ENCODE results near the gene POLR2A. TPM values are rescaled to one million over a fixed set of nuclear protein-coding genes. Genes with fewer than 3 reads are reported as not detected.

The POLR2A gene
- total RNA-seq, 4 donors from 2014 or later: 57.1 to 99.2 (median 77.1) TPM

DNA sequence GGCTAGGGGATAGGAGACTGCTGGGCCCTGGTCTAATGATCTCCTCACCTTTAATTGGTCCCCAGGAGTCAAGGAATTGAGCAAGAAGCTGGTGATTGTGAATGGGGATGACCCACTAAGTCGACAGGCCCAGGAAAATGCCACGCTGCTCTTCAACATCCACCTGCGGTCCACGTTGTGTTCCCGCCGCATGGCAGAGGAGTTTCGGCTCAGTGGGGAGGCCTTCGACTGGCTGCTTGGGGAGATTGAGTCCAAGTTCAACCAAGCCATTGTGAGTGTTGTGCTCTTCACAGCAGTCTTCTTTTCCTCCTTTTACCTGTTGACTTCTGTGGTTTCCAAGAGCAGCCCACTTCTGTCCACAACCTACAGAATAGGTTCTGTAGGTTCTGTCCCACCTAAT lies 19.4 kb downstream of the POLR2A start:
- TF ChIP-seq, protein P1, sequence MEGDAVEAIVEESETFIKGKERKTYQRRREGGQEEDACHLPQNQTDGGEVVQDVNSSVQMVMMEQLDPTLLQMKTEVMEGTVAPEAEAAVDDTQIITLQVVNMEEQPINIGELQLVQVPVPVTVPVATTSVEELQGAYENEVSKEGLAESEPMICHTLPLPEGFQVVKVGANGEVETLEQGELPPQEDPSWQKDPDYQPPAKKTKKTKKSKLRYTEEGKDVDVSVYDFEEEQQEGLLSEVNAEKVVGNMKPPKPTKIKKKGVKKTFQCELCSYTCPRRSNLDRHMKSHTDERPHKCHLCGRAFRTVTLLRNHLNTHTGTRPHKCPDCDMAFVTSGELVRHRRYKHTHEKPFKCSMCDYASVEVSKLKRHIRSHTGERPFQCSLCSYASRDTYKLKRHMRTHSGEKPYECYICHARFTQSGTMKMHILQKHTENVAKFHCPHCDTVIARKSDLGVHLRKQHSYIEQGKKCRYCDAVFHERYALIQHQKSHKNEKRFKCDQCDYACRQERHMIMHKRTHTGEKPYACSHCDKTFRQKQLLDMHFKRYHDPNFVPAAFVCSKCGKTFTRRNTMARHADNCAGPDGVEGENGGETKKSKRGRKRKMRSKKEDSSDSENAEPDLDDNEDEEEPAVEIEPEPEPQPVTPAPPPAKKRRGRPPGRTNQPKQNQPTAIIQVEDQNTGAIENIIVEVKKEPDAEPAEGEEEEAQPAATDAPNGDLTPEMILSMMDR (IDR thresholded peaks at IDR 0.05): no peak
- no peak for ATAC-seq (ENCODE audit: low FRiP score)
- DNase-seq (ENCODE audit: low spot score): no peak

DNA sequence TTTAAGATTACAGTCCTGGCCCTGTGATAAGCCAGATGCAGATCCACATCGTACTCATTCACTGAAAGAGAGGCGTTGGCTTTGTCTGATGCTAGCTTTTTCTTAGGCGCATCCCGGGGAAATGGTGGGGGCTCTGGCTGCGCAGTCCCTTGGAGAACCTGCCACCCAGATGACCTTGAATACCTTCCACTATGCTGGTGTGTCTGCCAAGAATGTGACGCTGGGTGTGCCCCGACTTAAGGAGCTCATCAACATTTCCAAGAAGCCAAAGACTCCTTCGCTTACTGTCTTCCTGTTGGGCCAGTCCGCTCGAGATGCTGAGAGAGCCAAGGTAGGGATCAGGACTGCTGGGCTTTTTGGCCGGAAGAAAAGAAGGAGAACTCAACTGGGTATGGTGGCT lies 24.0 kb downstream of the POLR2A start:
- TF ChIP-seq, protein P1 (IDR thresholded peaks at IDR 0.05): no peak
- ATAC-seq (ENCODE audit: low FRiP score) (no peak), DNase-seq (ENCODE audit: low spot score) (no peak)

- TF ChIP-seq, protein P1 (IDR thresholded peaks at IDR 0.05): no peak
- DNase-seq (ENCODE audit: low spot score) (no peak), ATAC-seq (ENCODE audit: low FRiP score) (no peak)
Observed at GRCh38 chr17:7508846-7509245, 24.7 kb downstream of the POLR2A start.

- no peak for ATAC-seq (ENCODE audit: low FRiP score)
- no peak for DNase-seq (ENCODE audit: low spot score)
- TF ChIP-seq, protein P1 (IDR thresholded peaks at IDR 0.05): no peak
Observed at GRCh38 chr17:7509937-7510336, 25.8 kb downstream of the POLR2A start.

GRCh38 chr17:7511108-7511507 lies 26.9 kb downstream of the POLR2A start:
- TF ChIP-seq, protein P1 (IDR thresholded peaks at IDR 0.05): no peak
- no peak for DNase-seq (ENCODE audit: low spot score)
- ATAC-seq (ENCODE audit: low FRiP score): no peak

DNA sequence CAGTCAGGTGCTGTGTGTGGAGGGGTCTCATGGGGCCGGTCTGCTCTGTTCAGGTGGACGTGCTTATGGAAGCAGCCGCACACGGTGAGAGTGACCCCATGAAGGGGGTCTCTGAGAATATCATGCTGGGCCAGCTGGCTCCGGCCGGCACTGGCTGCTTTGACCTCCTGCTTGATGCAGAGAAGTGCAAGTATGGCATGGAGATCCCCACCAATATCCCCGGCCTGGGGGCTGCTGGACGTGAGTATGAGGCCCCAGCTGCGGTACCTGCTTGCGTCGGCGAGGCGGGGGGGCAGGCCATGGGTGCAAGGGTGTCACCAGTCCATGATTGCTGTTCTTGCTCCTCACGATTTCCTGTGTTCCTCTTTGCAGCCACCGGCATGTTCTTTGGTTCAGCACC lies 27.9 kb downstream of the POLR2A start:
- ATAC-seq (ENCODE audit: low FRiP score): no peak
- no peak for DNase-seq (ENCODE audit: low spot score)
- TF ChIP-seq, protein P1 (IDR thresholded peaks at IDR 0.05): no peak

GRCh38 chr17:7512824-7513540 lies 28.8 kb downstream of the POLR2A start:
- TF ChIP-seq, protein P1 (IDR thresholded peaks at IDR 0.05): no peak
- DNase-seq (ENCODE audit: low spot score): no peak
- no peak for ATAC-seq (ENCODE audit: low FRiP score)

Measured in omental fat pad (tissue), 4 donors.